Breast epithelium (tissue), 4 donors: ENCODE data around the gene CTH. TPM values are rescaled to one million over a fixed set of nuclear protein-coding genes. Genes with fewer than 3 reads are reported as not detected.
"Not testable (repeated sequence)": the region's sequence is repeated elsewhere in the genome, so short reads cannot be mapped to it uniquely, and the experiment has no call there.

Experiments
- DNase-seq, 2 donors: peaks; one replicate each; pipeline ENCODE4 v3.0.0-alpha.2; 2019; ENCODE audit warnings: low spot score in 2 of 2
- H3K27ac ChIP-seq, 2 donors: fragments of 200-600 bp; sonication (generic) in 1 of 2; one replicate each; pipeline ENCODE4 v1.5.1; 2016 to 2019; ENCODE audit warnings: mild to moderate bottlenecking in 1 of 2
- H3K27me3 ChIP-seq, 2 donors: fragments of 200-600 bp; sonication (generic) in 1 of 2; one replicate each; pipeline versions ENCODE4 v1.5.1 to v1.6.0; 2017 to 2019; ENCODE audit warnings: control low read depth in 1 of 2, mild to moderate bottlenecking in 1 of 2
- H3K36me3 ChIP-seq: fragments of 200-600 bp; one replicate; pipeline ENCODE4 v1.5.1; 2019
- H3K4me1 ChIP-seq, 2 donors: fragments of 200-600 bp; sonication (generic); one replicate each; pipeline ENCODE4 v1.5.1; 2016 to 2019; ENCODE audit warnings: control low read depth in 1 of 2
- H3K4me3 ChIP-seq, 3 donors: fragments of 200-600 bp; sonication (generic); 1 replicate in 2 of 3; 2 replicates in 1 of 3; pipeline ENCODE4 v1.5.1; 2016 to 2019; ENCODE audit warnings: mild to moderate bottlenecking in 3 of 3, moderate library complexity in 2 of 3
- H3K9me3 ChIP-seq, 2 donors: fragments of 200-600 bp; sonication (generic) in 1 of 2; one replicate each; pipeline ENCODE4 v1.5.1; 2016 to 2019; ENCODE audit warnings: control low read depth in 1 of 2
- POLR2A ChIP-seq: fragments of 450-650 bp; IDR thresholded peaks from one replicate; pipeline ENCODE4 v1.6.1; 2016; ENCODE audit warnings: antibody characterized with exemption, mild to moderate bottlenecking, moderate library complexity
- POLR2AphosphoS5 ChIP-seq, 3 donors: sonication (generic); formaldehyde crosslinking; IDR thresholded peaks; one replicate each; pipeline ENCODE4 v1.6.1; 2017; ENCODE audit warnings: antibody characterized with exemption in 3 of 3
- intact Hi-C: fragments of 100-400 bp; cut with DNase I; formaldehyde crosslinking; loops from one replicate; pipeline ENCODE4 v1.15.1; 2023; ENCODE audit warnings: low total_unique reads
- total RNA-seq, 3 donors: library from RNA; depleted of rRNA; stranded (reverse); fragments of >200 nt; gene quantifications; one replicate each; pipeline ENCODE4 v1.1.0, GENCODE V29; 2016
- TF ChIP-seq, protein P1 (sequence below), 3 donors: fragments of 450-650 bp; IDR thresholded peaks; one replicate each; pipeline ENCODE4 v1.5.1; 2016 to 2017; ENCODE audit warnings: antibody characterized with exemption in 3 of 3, mild to moderate bottlenecking in 3 of 3, moderate library complexity in 3 of 3

CTH gene
- total RNA-seq, 3 donors from 2014 or later, result 4.9 to 11.7 (median 5.3) TPM

GRCh38 chr1:70411360-70411844 is 334 bp downstream of the CTH start:
- no peaks in the 10 kb centered on the region for H3K9me3 ChIP-seq
- H3K27me3 ChIP-seq, result no peaks in the 10 kb centered on the region
- peak overlapping the region; percentile 97 to 98 for H3K27ac ChIP-seq
- no peaks in the 10 kb centered on the region for H3K4me1 ChIP-seq
- TF ChIP-seq POLR2AphosphoS5 (IDR thresholded peaks at IDR 0.05), result no peak
- TF ChIP-seq, protein P1, sequence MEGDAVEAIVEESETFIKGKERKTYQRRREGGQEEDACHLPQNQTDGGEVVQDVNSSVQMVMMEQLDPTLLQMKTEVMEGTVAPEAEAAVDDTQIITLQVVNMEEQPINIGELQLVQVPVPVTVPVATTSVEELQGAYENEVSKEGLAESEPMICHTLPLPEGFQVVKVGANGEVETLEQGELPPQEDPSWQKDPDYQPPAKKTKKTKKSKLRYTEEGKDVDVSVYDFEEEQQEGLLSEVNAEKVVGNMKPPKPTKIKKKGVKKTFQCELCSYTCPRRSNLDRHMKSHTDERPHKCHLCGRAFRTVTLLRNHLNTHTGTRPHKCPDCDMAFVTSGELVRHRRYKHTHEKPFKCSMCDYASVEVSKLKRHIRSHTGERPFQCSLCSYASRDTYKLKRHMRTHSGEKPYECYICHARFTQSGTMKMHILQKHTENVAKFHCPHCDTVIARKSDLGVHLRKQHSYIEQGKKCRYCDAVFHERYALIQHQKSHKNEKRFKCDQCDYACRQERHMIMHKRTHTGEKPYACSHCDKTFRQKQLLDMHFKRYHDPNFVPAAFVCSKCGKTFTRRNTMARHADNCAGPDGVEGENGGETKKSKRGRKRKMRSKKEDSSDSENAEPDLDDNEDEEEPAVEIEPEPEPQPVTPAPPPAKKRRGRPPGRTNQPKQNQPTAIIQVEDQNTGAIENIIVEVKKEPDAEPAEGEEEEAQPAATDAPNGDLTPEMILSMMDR (IDR thresholded peaks at IDR 0.05), result no peak
- TF ChIP-seq POLR2A, result no peak
- intact Hi-C loops, result no loop called here
- no peaks in the 10 kb centered on the region for H3K36me3 ChIP-seq
- peak overlapping the region; percentile 62 to 77 (median 74) for H3K4me3 ChIP-seq
- DNase-seq, result no peak

DNA sequence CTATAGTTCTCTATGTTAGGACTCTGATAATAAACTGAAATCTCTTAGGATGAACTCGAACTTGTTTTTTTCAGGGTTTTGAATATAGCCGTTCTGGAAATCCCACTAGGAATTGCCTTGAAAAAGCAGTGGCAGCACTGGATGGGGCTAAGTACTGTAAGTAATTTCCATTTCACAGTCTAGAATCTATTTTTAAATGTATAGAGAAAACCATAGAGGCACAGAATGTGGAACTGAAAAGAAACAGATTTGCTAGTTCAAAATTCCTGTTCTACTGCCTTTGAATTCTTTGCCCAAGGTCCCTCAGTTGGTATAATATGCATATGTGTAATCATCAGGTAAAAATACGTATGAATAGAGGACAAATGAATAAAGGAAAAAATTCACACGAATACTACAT is 4.8 kb downstream of the CTH start:
- no peaks in the 10 kb centered on the region for H3K9me3 ChIP-seq
- H3K4me1 ChIP-seq, result no peaks in the 10 kb centered on the region
- H3K4me3 ChIP-seq, result no peak overlapping the region
- no peaks in the 10 kb centered on the region for H3K36me3 ChIP-seq
- DNase-seq, result no peak
- TF ChIP-seq POLR2A, result no peak
- no peak for TF ChIP-seq POLR2AphosphoS5 (IDR thresholded peaks at IDR 0.05)
- TF ChIP-seq, protein P1 (IDR thresholded peaks at IDR 0.05), result no peak
- intact Hi-C loops, result no loop called here
- H3K27ac ChIP-seq, result no peak overlapping the region
- H3K27me3 ChIP-seq, result no peaks in the 10 kb centered on the region

DNA sequence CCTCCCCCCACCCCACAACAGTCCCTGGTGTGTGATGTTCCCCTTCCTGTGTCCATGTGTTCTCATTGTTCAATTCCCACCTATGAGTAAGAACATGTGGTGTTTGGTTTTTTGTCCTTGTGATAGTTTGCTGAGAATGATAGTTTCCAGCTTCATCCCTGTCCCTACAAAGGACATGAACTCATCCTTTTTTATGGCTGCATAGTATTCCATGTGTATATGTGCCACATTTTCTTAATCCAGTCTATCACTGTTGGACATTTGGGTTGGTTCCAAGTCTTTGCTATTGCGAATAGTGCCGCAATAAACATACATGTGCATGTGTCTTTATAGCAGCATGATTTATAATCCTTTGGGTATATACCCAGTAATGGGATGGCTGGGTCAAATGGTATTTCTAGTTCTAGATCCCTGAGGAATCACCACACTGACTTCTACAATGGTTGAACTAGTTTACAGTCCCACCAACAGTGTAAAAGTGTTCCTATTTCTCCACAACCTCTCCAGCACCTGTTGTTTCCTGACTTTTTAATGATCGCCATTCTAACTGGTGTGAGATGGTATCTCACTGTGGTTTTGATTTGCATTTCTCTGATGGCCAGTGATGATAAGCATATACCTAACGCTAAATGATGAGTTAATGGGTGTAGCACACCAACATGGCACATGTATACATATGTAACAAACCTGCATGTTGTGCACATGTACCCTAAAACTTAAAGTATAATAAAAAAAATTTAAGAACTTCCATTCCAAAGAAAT is 8.1 kb downstream of the CTH start:
- H3K4me3 ChIP-seq, H3K4me1 ChIP-seq, H3K27ac ChIP-seq, H3K36me3 ChIP-seq, H3K27me3 ChIP-seq, H3K9me3 ChIP-seq, DNase-seq, intact Hi-C loops: not testable (repeated sequence)

- intact Hi-C loops, result no loop called here
- Histone ChIP-seq H3K4me1 (no peaks in the 10 kb centered on the region), H3K9me3 (no peaks in the 10 kb centered on the region), H3K36me3 (no peaks in the 10 kb centered on the region), H3K4me3 (no peak overlapping the region), H3K27me3 (no peaks in the 10 kb centered on the region), H3K27ac (no peak overlapping the region)
- TF ChIP-seq POLR2A (no peak), POLR2AphosphoS5 (IDR thresholded peaks at IDR 0.05) (no peak)
- no peak for DNase-seq
Observed at GRCh38 chr1:70420320-70420719, 9.3 kb downstream of the CTH start.

DNA sequence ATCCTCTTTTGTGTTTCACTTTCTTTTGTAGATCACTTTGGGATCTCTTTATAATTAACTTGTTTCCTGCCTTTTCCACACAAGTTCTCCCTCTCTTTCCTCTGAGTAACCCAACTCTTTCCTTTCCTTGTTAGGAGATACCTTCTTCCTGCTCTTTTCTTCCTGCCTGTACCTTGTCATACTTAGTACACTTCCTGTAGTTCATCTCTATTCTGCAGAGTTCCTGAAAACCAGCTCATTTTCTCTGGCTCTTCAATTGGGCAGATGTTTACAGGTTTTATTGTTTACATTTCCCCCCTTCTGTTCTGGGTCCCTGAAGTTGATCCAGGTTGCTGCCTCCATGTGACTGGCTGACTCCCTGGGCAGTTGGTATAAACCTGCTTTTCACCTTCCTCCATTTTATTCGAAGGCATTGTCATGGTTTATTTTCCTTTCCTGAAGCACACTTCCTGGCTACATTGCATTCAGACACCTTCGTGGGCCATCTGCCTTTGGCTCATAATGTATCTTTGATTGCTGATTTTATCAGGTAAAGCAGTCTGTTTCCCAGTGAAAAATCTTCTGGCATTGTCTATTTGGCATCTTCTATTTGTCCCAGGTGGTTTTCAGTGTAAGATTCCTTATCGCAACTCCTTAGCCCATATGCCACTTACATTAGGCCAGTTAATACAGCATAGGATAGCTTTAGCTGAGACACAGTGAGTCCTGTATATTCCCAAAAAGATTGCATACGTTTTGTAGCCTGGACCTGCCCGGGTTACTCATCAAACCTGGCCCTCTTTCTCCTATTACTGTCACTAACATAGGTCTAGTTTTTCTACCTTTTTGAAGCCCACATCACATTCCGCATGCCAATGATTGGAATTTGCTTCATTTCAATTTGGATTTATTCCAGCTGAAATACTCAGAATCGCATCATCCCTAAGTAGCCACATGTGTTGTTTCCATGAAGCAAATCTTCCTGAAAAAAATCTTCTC is 15.4 kb downstream of the CTH start:
- TF ChIP-seq, protein P1 (IDR thresholded peaks at IDR 0.05), result no peak
- no peak for TF ChIP-seq POLR2A
- TF ChIP-seq POLR2AphosphoS5 (IDR thresholded peaks at IDR 0.05), result no peak

More for the DNA sequence above, 15.4 kb downstream of the CTH start:
- Histone ChIP-seq H3K27me3 (no peaks in the 10 kb centered on the region), H3K4me1 (no peaks in the 10 kb centered on the region), H3K27ac (no peak overlapping the region), H3K9me3 (no peaks in the 10 kb centered on the region), H3K4me3 (no peak overlapping the region), H3K36me3 (peaks cover 5% of the 10 kb centered on the region)
- intact Hi-C loops, result no loop called here
- no peak for DNase-seq
